ENCODE results near the gene CSMD2.

Gene CSMD2

GRCh38 chr1:33906156-33906555 is 258.9 kb downstream of the CSMD2 start:
- Histone ChIP-seq H3K4me3 (ENCODE audit: low read depth, low read length) (no peak overlapping the region), H3K9me3 (ENCODE audit: severe bottlenecking) (no peaks in the 10 kb centered on the region), H3K27ac (no peak overlapping the region), H3K27me3 (ENCODE audit: insufficient read depth, low read depth, severe bottlenecking) (peaks cover 62% of the 10 kb centered on the region), H3K36me3 (no peaks in the 10 kb centered on the region)
- TF ChIP-seq, protein P1, sequence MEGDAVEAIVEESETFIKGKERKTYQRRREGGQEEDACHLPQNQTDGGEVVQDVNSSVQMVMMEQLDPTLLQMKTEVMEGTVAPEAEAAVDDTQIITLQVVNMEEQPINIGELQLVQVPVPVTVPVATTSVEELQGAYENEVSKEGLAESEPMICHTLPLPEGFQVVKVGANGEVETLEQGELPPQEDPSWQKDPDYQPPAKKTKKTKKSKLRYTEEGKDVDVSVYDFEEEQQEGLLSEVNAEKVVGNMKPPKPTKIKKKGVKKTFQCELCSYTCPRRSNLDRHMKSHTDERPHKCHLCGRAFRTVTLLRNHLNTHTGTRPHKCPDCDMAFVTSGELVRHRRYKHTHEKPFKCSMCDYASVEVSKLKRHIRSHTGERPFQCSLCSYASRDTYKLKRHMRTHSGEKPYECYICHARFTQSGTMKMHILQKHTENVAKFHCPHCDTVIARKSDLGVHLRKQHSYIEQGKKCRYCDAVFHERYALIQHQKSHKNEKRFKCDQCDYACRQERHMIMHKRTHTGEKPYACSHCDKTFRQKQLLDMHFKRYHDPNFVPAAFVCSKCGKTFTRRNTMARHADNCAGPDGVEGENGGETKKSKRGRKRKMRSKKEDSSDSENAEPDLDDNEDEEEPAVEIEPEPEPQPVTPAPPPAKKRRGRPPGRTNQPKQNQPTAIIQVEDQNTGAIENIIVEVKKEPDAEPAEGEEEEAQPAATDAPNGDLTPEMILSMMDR (IDR thresholded peaks at IDR 0.05; ENCODE audit: low read depth, low read length): no peak
- DNase-seq: no peak

GRCh38 chr1:33905241-33905640 is 259.8 kb downstream of the CSMD2 start:
- Histone ChIP-seq H3K9me3 (ENCODE audit: severe bottlenecking) (no peaks in the 10 kb centered on the region), H3K27ac (no peak overlapping the region), H3K4me3 (ENCODE audit: low read depth, low read length) (no peak overlapping the region), H3K36me3 (no peaks in the 10 kb centered on the region), H3K27me3 (ENCODE audit: insufficient read depth, low read depth, severe bottlenecking) (peaks cover 66% of the 10 kb centered on the region)
- no peak for DNase-seq
- TF ChIP-seq, protein P1 (IDR thresholded peaks at IDR 0.05; ENCODE audit: low read depth, low read length): no peak

DNA sequence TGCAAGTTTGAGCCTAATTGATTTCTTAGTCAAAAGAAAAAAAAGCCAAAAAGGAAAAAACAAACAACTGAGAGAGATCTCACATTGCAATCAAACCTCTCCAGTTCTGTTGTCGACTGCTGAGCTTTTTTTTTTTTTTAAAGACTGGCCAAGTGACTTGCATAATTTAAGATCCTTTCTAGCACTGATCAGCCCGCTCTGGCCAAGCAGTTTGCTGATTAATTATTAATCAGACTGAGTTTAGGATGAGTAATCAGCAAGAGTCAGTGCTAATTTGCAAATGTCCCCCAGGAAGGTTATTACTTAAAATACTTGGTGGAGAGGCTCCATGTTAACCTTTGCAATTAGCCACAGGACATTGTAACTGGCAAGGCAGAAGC is 261.8 kb downstream of the CSMD2 start:
- Histone ChIP-seq H3K27ac (no peak overlapping the region), H3K27me3 (ENCODE audit: insufficient read depth, low read depth, severe bottlenecking) (peaks cover 65% of the 10 kb centered on the region), H3K36me3 (no peaks in the 10 kb centered on the region), H3K4me3 (ENCODE audit: low read depth, low read length) (no peak overlapping the region), H3K9me3 (ENCODE audit: severe bottlenecking) (no peaks in the 10 kb centered on the region)
- DNase-seq: no peak
- TF ChIP-seq, protein P1 (IDR thresholded peaks at IDR 0.05; ENCODE audit: low read depth, low read length): no peak

- H3K36me3 ChIP-seq: no peaks in the 10 kb centered on the region
- H3K27ac ChIP-seq: no peak overlapping the region
- DNase-seq: no peak
- H3K4me3 ChIP-seq (ENCODE audit: low read depth, low read length): no peak overlapping the region
- TF ChIP-seq, protein P1 (IDR thresholded peaks at IDR 0.05; ENCODE audit: low read depth, low read length): no peak
- no peaks in the 10 kb centered on the region for H3K9me3 ChIP-seq (ENCODE audit: severe bottlenecking)
- H3K27me3 ChIP-seq (ENCODE audit: insufficient read depth, low read depth, severe bottlenecking): peaks cover 67% of the 10 kb centered on the region
Observed at GRCh38 chr1:33902486-33903209, 262.4 kb downstream of the CSMD2 start.

- H3K36me3 ChIP-seq: no peaks in the 10 kb centered on the region
- no peak overlapping the region for H3K4me3 ChIP-seq (ENCODE audit: low read depth, low read length)
- peaks cover 73% of the 10 kb centered on the region for H3K27me3 ChIP-seq (ENCODE audit: insufficient read depth, low read depth, severe bottlenecking)
- H3K9me3 ChIP-seq (ENCODE audit: severe bottlenecking): no peaks in the 10 kb centered on the region
- TF ChIP-seq, protein P1 (IDR thresholded peaks at IDR 0.05; ENCODE audit: low read depth, low read length): no peak
- no peak overlapping the region for H3K27ac ChIP-seq
- no peak for DNase-seq
Observed at GRCh38 chr1:33899746-33900145, 265.3 kb downstream of the CSMD2 start.

GRCh38 chr1:33898881-33899280 is 266.1 kb downstream of the CSMD2 start:
- H3K27me3 ChIP-seq (ENCODE audit: insufficient read depth, low read depth, severe bottlenecking): peaks cover 70% of the 10 kb centered on the region
- no peak overlapping the region for H3K4me3 ChIP-seq (ENCODE audit: low read depth, low read length)
- TF ChIP-seq, protein P1 (IDR thresholded peaks at IDR 0.05; ENCODE audit: low read depth, low read length): no peak
- H3K27ac ChIP-seq: no peak overlapping the region
- no peak for DNase-seq
- H3K36me3 ChIP-seq: no peaks in the 10 kb centered on the region
- no peaks in the 10 kb centered on the region for H3K9me3 ChIP-seq (ENCODE audit: severe bottlenecking)

Data from WERI-Rb-1 (cell line).